HepG2 (cell line): ENCODE measurements around the gene CLDN15. TPM values are rescaled to one million over a fixed set of nuclear protein-coding genes. Genes with fewer than 3 reads are reported as not detected.
A peak's percentile ranks its signal among the peaks of the same experiment; 100 is the strongest.

Experiments used
- AHR ChIP-seq: IDR thresholded peaks from 2 replicates; pipeline ENCODE4 v1.6.1; 2018; ENCODE audit warnings: missing genetic modification reagents, missing compliant biosample characterization
- ELF1 ChIP-seq: sonication (generic); formaldehyde crosslinking; IDR thresholded peaks from 2 replicates; pipeline ENCODE4 v1.4.0; 2020; ENCODE audit warnings: missing genetic modification reagents
- GPN1 ChIP-seq: sonication (generic); formaldehyde crosslinking; IDR thresholded peaks from 2 replicates; pipeline ENCODE4 v1.5.1; 2020; ENCODE audit warnings: missing genetic modification reagents, borderline replicate concordance
- GTF3A ChIP-seq: sonication (generic); formaldehyde crosslinking; conservative IDR thresholded peaks from 2 replicates; pipeline ENCODE4 v1.4.0; 2020; ENCODE audit warnings: mild to moderate bottlenecking, missing genetic modification reagents
- HNRNPK ChIP-seq: fragments of 200-400 bp; formaldehyde crosslinking; IDR thresholded peaks from 2 replicates; pipeline ENCODE4 v1.6.1; 2018; ENCODE audit warnings: low read length, low read depth, moderate library complexity, mild to moderate bottlenecking; ENCODE audit not compliant: poor library complexity, severe bottlenecking
- KLF12 ChIP-seq: sonication (generic); formaldehyde crosslinking; IDR thresholded peaks from 2 replicates; pipeline ENCODE4 v1.4.0; 2020; ENCODE audit warnings: missing genetic modification reagents, borderline replicate concordance
- MEIS2 ChIP-seq: sonication (generic); formaldehyde crosslinking; IDR thresholded peaks from 2 replicates; pipeline ENCODE4 v1.9.0; 2021; ENCODE audit warnings: mild to moderate bottlenecking, missing genetic modification reagents
- RBAK ChIP-seq: sonication (generic); formaldehyde crosslinking; IDR thresholded peaks from 2 replicates; pipeline ENCODE4 v1.5.1; 2020; ENCODE audit warnings: mild to moderate bottlenecking, missing genetic modification reagents
- SOX5 ChIP-seq: IDR thresholded peaks from 2 replicates; pipeline ENCODE4 v1.6.1; 2016; ENCODE audit warnings: borderline replicate concordance
- SOX6 ChIP-seq, 2 experiments: fragments of 450-650 bp in 1 of 2; sonication (generic) in 1 of 2; formaldehyde crosslinking in 1 of 2; IDR thresholded peaks; 2 replicates each; pipeline versions ENCODE4 v1.4.0 to v1.6.1; 2017 to 2020; ENCODE audit warnings: antibody characterized with exemption in 1 of 2, mild to moderate bottlenecking in 1 of 2, missing genetic modification reagents in 1 of 2
- SP140L ChIP-seq: sonication (generic); formaldehyde crosslinking; IDR thresholded peaks from 2 replicates; pipeline ENCODE4 v1.4.0; 2020; ENCODE audit warnings: missing genetic modification reagents, borderline replicate concordance
- YEATS2 ChIP-seq: sonication (generic); formaldehyde crosslinking; IDR thresholded peaks from 2 replicates; pipeline ENCODE4 v1.4.0; 2020; ENCODE audit warnings: missing genetic modification reagents, borderline replicate concordance
- ZMAT3 ChIP-seq: sonication (generic); formaldehyde crosslinking; conservative IDR thresholded peaks from 2 replicates; pipeline ENCODE4 v1.7.0; 2021; ENCODE audit warnings: missing genetic modification reagents
- ZNF180 ChIP-seq: sonication (generic); formaldehyde crosslinking; IDR thresholded peaks from 2 replicates; pipeline ENCODE4 v1.4.0; 2020; ENCODE audit warnings: low read depth, missing genetic modification reagents, borderline replicate concordance
- ZNF230 ChIP-seq: sonication (generic); formaldehyde crosslinking; IDR thresholded peaks from 2 replicates; pipeline ENCODE4 v1.4.0; 2020; ENCODE audit warnings: mild to moderate bottlenecking, missing genetic modification reagents
- ZNF337 ChIP-seq: sonication (generic); formaldehyde crosslinking; IDR thresholded peaks from 2 replicates; pipeline ENCODE4 v1.5.1; 2020; ENCODE audit warnings: missing genetic modification reagents, low read depth, mild to moderate bottlenecking, borderline replicate concordance
- ZNF383 ChIP-seq: sonication (generic); formaldehyde crosslinking; IDR thresholded peaks from 2 replicates; pipeline ENCODE4 v1.4.0; 2020; ENCODE audit warnings: missing genetic modification reagents, mild to moderate bottlenecking, borderline replicate concordance
- ZNF44 ChIP-seq: sonication (generic); formaldehyde crosslinking; IDR thresholded peaks from 2 replicates; pipeline ENCODE4 v1.5.1; 2020; ENCODE audit warnings: mild to moderate bottlenecking, missing genetic modification reagents
- ZNF619 ChIP-seq: sonication (generic); formaldehyde crosslinking; IDR thresholded peaks from 2 replicates; pipeline ENCODE4 v1.4.0; 2020; ENCODE audit warnings: mild to moderate bottlenecking, missing genetic modification reagents
- ZNF761 ChIP-seq: sonication (generic); formaldehyde crosslinking; conservative IDR thresholded peaks from 2 replicates; pipeline ENCODE4 v1.4.0; 2020; ENCODE audit warnings: mild to moderate bottlenecking, missing genetic modification reagents
- ZNF782 ChIP-seq: sonication (generic); formaldehyde crosslinking; IDR thresholded peaks from 2 replicates; pipeline ENCODE4 v1.4.0; 2020; ENCODE audit warnings: missing genetic modification reagents, mild to moderate bottlenecking, borderline replicate concordance
- ZNF816 ChIP-seq: sonication (generic); formaldehyde crosslinking; IDR thresholded peaks from 2 replicates; pipeline ENCODE4 v1.8.0; 2022; ENCODE audit warnings: missing genetic modification reagents, mild to moderate bottlenecking, borderline replicate concordance
- polyA plus RNA-seq, 8 experiments: library from polyadenylated mRNA; depleted of rRNA in 3 of 8; stranded (reverse) in 7 of 8; unstranded in 1 of 8; fragments of >200 nt; fragmentation: Illumina TruSeq in 4 of 8; extraction: Trizol in 4 of 8; gene quantifications; 2 replicates each; pipeline versions ENCODE4 v1.2.1 to v1.2.3, GENCODE V29; 2011 to 2016; ENCODE audit warnings: low read depth in 4 of 8, missing spikeins in 1 of 8, mixed read lengths in 1 of 8; ENCODE audit not compliant: insufficient read depth in 1 of 8
- total RNA-seq, 5 experiments: library from RNA; depleted of rRNA; stranded (reverse); fragments of >200 nt; fragmentation: Illumina TruSeq; extraction: Trizol; gene quantifications; 2 replicates each; pipeline ENCODE4 v1.2.3, GENCODE V29; 2016; ENCODE audit warnings: low read depth in 1 of 5
- TF ChIP-seq, protein P1 (sequence below): sonication (generic); formaldehyde crosslinking; IDR thresholded peaks from 2 replicates; pipeline ENCODE4 v1.5.0; 2020; ENCODE audit warnings: missing genetic modification reagents, mild to moderate bottlenecking, borderline replicate concordance
- TF ChIP-seq, protein P2 (sequence below): IDR thresholded peaks from 2 replicates; pipeline ENCODE4 v1.6.1; 2016
- TF ChIP-seq, protein P3 (sequence below): IDR thresholded peaks from 2 replicates; pipeline ENCODE4 v1.6.1; 2016; ENCODE audit warnings: low read depth
- TF ChIP-seq, protein P4 (sequence below): sonication (generic); formaldehyde crosslinking; IDR thresholded peaks from 2 replicates; pipeline ENCODE4 v1.4.0; 2020; ENCODE audit warnings: mild to moderate bottlenecking, missing genetic modification reagents

CLDN15 gene
- total and polyA plus RNA-seq, 2 of the 13 experiments (the other 11 are each of a cell fraction or from before 2014, with no cell fraction given): 7.1 to 17.8 TPM

DNA sequence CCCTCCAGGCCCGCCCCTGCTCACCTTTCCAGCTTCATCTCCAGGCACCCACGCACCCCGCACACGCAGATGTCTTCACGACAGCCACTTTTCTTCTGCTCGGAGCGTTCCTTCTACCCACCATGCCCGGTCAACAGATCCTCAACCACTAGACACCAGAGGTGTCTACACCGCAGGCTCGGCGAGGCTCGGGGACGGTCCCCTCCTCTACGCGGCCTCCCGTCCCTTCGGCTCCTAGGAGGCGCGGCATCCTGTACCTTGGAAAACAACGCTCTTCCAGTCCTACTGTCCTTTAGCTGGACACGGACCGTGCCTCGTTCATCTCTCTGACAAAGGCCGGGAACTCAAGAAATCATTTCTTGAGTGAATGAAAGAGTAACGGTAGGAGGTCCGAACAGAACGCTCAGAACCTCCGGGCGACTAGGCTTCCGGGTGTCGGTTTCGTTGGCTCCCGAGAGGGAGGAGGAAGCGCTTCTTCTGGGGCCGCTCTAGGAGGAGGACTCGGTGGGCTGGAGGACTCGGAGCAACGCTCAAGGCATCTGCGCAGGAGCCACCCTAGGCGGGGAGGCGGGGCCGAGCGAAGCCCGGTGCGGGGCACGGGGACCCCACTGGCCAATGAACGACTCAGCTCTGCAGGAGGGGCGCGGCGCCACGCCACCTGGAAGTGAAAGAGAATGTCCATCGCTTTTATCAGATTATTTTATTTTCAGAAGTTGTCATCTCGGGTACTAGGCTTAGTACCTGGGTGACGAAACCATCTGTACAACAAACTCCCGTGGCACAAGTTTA, 14.5 kb upstream of the CLDN15 start (continued):
- TF ChIP-seq, protein P1, sequence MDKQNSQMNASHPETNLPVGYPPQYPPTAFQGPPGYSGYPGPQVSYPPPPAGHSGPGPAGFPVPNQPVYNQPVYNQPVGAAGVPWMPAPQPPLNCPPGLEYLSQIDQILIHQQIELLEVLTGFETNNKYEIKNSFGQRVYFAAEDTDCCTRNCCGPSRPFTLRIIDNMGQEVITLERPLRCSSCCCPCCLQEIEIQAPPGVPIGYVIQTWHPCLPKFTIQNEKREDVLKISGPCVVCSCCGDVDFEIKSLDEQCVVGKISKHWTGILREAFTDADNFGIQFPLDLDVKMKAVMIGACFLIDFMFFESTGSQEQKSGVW (CRISPR knock-in tag): no peak
- TF ChIP-seq SP140L (CRISPR knock-in tag) (no peak), ELF1 (CRISPR knock-in tag) (peak; percentile 98), GPN1 (CRISPR knock-in tag) (no peak), ZNF782 (CRISPR knock-in tag) (no peak), AHR (no peak), HNRNPK (no peak), ZNF619 (CRISPR knock-in tag) (no peak), ZNF383 (CRISPR knock-in tag) (no peak), RBAK (no peak), ZNF180 (no peak), YEATS2 (CRISPR knock-in tag) (peak; percentile 82; the same call in 1 of the 2 replicates), MEIS2 (CRISPR knock-in tag) (no peak; the same call in 1 of the 2 replicates), ZNF337 (peak; percentile 58; the same call in 1 of the 2 replicates), ZNF44 (CRISPR knock-in tag) (no peak), KLF12 (CRISPR knock-in tag) (no peak), ZMAT3 (CRISPR knock-in tag) (no peak), ZNF816 (CRISPR knock-in tag) (0 out of 2 replicates have a peak, but pooled peaks have one; percentile 30), ZNF761 (CRISPR knock-in tag) (0 out of 2 replicates have a peak, but pooled peaks have one; percentile 31), ZNF230 (CRISPR knock-in tag) (no peak), SOX6 (IDR thresholded peaks at IDR 0.05) (no peak), SOX6 (CRISPR knock-in tag; IDR thresholded peaks at IDR 0.05) (peak; percentile 39; the same call in 1 of the 2 replicates), SOX5 (peak; percentile 21; the same call in 1 of the 2 replicates), GTF3A (CRISPR knock-in tag) (no peak)
- TF ChIP-seq, protein P2, sequence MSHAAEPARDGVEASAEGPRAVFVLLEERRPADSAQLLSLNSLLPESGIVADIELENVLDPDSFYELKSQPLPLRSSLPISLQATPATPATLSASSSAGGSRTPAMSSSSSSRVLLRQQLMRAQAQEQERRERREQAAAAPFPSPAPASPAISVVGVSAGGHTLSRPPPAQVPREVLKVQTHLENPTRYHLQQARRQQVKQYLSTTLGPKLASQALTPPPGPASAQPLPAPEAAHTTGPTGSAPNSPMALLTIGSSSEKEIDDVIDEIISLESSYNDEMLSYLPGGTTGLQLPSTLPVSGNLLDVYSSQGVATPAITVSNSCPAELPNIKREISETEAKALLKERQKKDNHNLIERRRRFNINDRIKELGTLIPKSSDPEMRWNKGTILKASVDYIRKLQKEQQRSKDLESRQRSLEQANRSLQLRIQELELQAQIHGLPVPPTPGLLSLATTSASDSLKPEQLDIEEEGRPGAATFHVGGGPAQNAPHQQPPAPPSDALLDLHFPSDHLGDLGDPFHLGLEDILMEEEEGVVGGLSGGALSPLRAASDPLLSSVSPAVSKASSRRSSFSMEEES (CRISPR knock-in tag): no peak
- TF ChIP-seq, protein P3, sequence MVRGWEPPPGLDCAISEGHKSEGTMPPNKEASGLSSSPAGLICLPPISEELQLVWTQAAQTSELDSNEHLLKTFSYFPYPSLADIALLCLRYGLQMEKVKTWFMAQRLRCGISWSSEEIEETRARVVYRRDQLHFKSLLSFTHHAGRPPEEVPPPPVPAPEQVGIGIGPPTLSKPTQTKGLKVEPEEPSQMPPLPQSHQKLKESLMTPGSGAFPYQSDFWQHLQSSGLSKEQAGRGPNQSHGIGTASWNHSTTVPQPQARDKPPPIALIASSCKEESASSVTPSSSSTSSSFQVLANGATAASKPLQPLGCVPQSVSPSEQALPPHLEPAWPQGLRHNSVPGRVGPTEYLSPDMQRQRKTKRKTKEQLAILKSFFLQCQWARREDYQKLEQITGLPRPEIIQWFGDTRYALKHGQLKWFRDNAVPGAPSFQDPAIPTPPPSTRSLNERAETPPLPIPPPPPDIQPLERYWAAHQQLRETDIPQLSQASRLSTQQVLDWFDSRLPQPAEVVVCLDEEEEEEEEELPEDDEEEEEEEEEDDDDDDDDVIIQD (CRISPR knock-in tag): peak; percentile 35; the same call in 1 of the 2 replicates
- TF ChIP-seq, protein P4, sequence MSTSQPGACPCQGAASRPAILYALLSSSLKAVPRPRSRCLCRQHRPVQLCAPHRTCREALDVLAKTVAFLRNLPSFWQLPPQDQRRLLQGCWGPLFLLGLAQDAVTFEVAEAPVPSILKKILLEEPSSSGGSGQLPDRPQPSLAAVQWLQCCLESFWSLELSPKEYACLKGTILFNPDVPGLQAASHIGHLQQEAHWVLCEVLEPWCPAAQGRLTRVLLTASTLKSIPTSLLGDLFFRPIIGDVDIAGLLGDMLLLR: no peak; the same call in 1 of the 2 replicates
